ENCODE results near the gene ANKRD24. TPM values are rescaled to one million over a fixed set of nuclear protein-coding genes. Genes with fewer than 3 reads are reported as not detected.
"Not testable (repeated sequence)": the region's sequence is repeated elsewhere in the genome, so short reads cannot be mapped to it uniquely, and the experiment has no call there.

The ANKRD24 gene
- total RNA-seq, 4 donors from 2014 or later, result 0.54 to 1.2 (median 0.77) TPM

- Histone ChIP-seq H3K27me3 (no peaks in the 10 kb centered on the region), H3K9me3 (no peaks in the 10 kb centered on the region), H3K4me1 (no peaks in the 10 kb centered on the region), H3K36me3 (no peaks in the 10 kb centered on the region), H3K4me3 (replicated peaks in 1 of 3) (no peak overlapping the region), H3K27ac (no peak overlapping the region)
- 78 to 89% methylated on average over 14 to 15 of the region's 15 CpGs for WGBS, 2 donors
- no peak for TF ChIP-seq POLR2A (IDR thresholded peaks at IDR 0.05)
- intact Hi-C loops (cut with DNase I), result no loop called here
- no peak for DNase-seq
Observed at GRCh38 chr19:4210166-4210731, 27.8 kb downstream of the ANKRD24 start.

- no peaks in the 10 kb centered on the region for H3K36me3 ChIP-seq
- intact Hi-C loops (cut with DNase I), result no loop called here
- 72 to 85% methylated on average over 3 of the region's 3 CpGs for whole genome bisulfite sequencing, 2 donors
Observed at GRCh38 chr19:4213116-4213515, 30.6 kb downstream of the ANKRD24 start.

GRCh38 chr19:4215807-4216206 is 33.3 kb downstream of the ANKRD24 start:
- TF ChIP-seq CTCF (IDR thresholded peaks at IDR 0.05), result no peak
- TF ChIP-seq POLR2A (IDR thresholded peaks at IDR 0.05), result no peak
- no peaks in the 10 kb centered on the region for H3K4me1 ChIP-seq
- 60 to 79% methylated on average over 4 to 10 of the region's 10 CpGs for WGBS, 2 donors
- no peak overlapping the region for H3K27ac ChIP-seq
- no peak overlapping the region for H3K4me3 ChIP-seq (replicated peaks in 1 of 3)
- no peaks in the 10 kb centered on the region for H3K9me3 ChIP-seq
- intact Hi-C loops (cut with DNase I), result no loop called here
- no peaks in the 10 kb centered on the region for H3K36me3 ChIP-seq
- DNase-seq, result no peak
- H3K27me3 ChIP-seq, result no peaks in the 10 kb centered on the region

More at GRCh38 chr19:4213116-4213515, 30.6 kb downstream of the ANKRD24 start:
- H3K9me3 ChIP-seq, result no peaks in the 10 kb centered on the region
- H3K4me1 ChIP-seq, result no peaks in the 10 kb centered on the region
- H3K27ac ChIP-seq, result no peak overlapping the region
- no peaks in the 10 kb centered on the region for H3K27me3 ChIP-seq
- no peak overlapping the region for H3K4me3 ChIP-seq (replicated peaks in 1 of 3)
- no peak for DNase-seq
- TF ChIP-seq POLR2A (IDR thresholded peaks at IDR 0.05), result no peak

GRCh38 chr19:4216846-4217245 is 34.4 kb downstream of the ANKRD24 start:
- no peak for DNase-seq
- TF ChIP-seq CTCF (IDR thresholded peaks at IDR 0.05) (no peak), POLR2A (IDR thresholded peaks at IDR 0.05) (no peak)
- Histone ChIP-seq H3K27me3 (no peaks in the 10 kb centered on the region), H3K27ac (no peak overlapping the region), H3K4me3 (replicated peaks in 1 of 3) (no peak overlapping the region), H3K36me3 (no peaks in the 10 kb centered on the region), H3K4me1 (no peaks in the 10 kb centered on the region), H3K9me3 (no peaks in the 10 kb centered on the region)
- intact Hi-C loops (cut with DNase I), result no loop called here
- WGBS, 2 donors, result 81 to 89% methylated on average over 6 of the region's 6 CpGs

GRCh38 chr19:4217429-4218264 is 35.2 kb downstream of the ANKRD24 start:
- intact Hi-C loops (cut with DNase I), result no loop called here
- TF ChIP-seq POLR2A (IDR thresholded peaks at IDR 0.05) (no peak), CTCF (IDR thresholded peaks at IDR 0.05) (no peak)
- H3K27me3 ChIP-seq, result no peaks in the 10 kb centered on the region
- no peaks in the 10 kb centered on the region for H3K36me3 ChIP-seq
- WGBS, 2 donors, result 95 to 96% methylated on average over 48 to 64 of the region's 81 CpGs
- no peak overlapping the region for H3K4me3 ChIP-seq (replicated peaks in 1 of 3)
- no peaks in the 10 kb centered on the region for H3K9me3 ChIP-seq
- H3K27ac ChIP-seq, result no peak overlapping the region
- no peaks in the 10 kb centered on the region for H3K4me1 ChIP-seq
- no peak for DNase-seq

GRCh38 chr19:4218523-4218922 is 36.0 kb downstream of the ANKRD24 start:
- H3K27ac ChIP-seq; H3K4me3 ChIP-seq (replicated peaks in 1 of 3); H3K27me3 ChIP-seq; H3K4me1 ChIP-seq; DNase-seq; intact Hi-C loops (cut with DNase I); H3K36me3 ChIP-seq; H3K9me3 ChIP-seq: not testable (repeated sequence)
- WGBS, 2 donors, result 86 to 96% methylated on average over 1 of the region's 1 CpG

Measured in thyroid gland (tissue), 4 donors.